Stimulated activated naive CD8-positive, alpha-beta T cell treated with anti-CD3 and anti-CD28 coated beads, Interleukin-15, amount 100 ng/mL, for 72 hours (primary cell): Measurements from ENCODE around the gene SLC2A14.
A peak's percentile ranks its signal among the peaks of the same experiment; 100 is the strongest.
"Not testable (repeated sequence)": the region's sequence is repeated elsewhere in the genome, so short reads cannot be mapped to it uniquely, and the experiment has no call there.

Experiments
- ATAC-seq: fragments of 150-1000 bp; cut with Tn5 transposase; 2 replicates; pipeline ENCODE4 v1.10.0; 2021; ENCODE audit warnings: mild to moderate bottlenecking, moderate library complexity
- DNase-seq, 2 donors: peaks; one replicate each; pipeline ENCODE4 v3.0.0; 2021 to 2022
- H3K27ac Mint-ChIP-seq, 2 donors: one replicate each; pipeline ENCODE4 v1.8.0; 2022; ENCODE audit warnings: mild to moderate bottlenecking in 2 of 2, mixed read lengths in 2 of 2, moderate library complexity in 2 of 2
- H3K27me3 Mint-ChIP-seq: one replicate; pipeline ENCODE4 v1.8.0; 2022; ENCODE audit warnings: mixed read lengths
- H3K4me1 Mint-ChIP-seq: one replicate; pipeline ENCODE4 v1.8.0; 2022; ENCODE audit warnings: mild to moderate bottlenecking, mixed read lengths
- H3K4me3 Mint-ChIP-seq, 2 donors: one replicate each; pipeline ENCODE4 v1.8.0; 2022; ENCODE audit warnings: mild to moderate bottlenecking in 2 of 2, mixed read lengths in 2 of 2, moderate library complexity in 1 of 2
- H3K9me3 Mint-ChIP-seq, 2 donors: one replicate each; pipeline ENCODE4 v1.8.0; 2022; ENCODE audit warnings: mixed read lengths in 2 of 2

SLC2A14 gene

DNA sequence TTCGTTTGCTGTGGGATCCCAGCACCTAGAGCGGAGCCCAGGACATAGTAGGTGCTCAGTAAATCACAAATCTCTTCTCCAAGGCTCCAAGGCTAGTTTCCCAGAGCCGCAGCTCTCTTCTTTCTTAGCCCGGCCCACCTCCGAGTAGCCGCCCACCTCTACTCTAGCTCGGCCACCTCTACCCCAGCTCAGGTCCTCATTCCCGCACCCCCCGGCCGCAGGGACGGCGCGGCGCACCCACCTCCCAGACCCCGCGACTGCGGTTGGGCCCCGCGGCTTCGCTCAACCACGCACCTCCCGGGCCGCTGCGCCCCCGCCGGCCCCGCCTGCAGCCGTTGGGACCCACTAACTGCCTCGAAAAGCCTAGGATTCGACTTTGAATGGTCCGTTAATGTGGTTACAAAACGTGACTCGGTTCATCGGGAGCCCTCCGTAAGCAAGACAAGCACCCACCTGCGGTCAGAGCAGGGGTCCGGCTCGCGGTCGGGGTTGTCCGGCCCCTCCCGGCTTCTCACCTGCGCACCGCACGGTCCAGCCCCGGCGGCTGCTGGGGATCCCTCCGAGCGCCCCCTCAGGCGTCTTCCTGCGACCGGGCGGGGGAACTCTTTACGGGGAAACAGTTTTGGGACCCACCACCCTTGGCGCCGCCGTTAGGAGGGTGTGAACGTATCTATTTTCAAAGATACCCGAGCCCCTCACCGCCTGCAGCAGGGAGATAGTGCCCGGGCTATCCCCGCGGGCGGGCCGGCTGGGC lies at the start of gene SLC2A14:
TSS of gene SLC2A14 (minus strand) at position 350 of the 754 bp plus-strand sequence. CDS start 3,035 bp downstream, outside the sequence.
- H3K27ac Mint-ChIP-seq: no peak within 1 kb of the TSS

DNA sequence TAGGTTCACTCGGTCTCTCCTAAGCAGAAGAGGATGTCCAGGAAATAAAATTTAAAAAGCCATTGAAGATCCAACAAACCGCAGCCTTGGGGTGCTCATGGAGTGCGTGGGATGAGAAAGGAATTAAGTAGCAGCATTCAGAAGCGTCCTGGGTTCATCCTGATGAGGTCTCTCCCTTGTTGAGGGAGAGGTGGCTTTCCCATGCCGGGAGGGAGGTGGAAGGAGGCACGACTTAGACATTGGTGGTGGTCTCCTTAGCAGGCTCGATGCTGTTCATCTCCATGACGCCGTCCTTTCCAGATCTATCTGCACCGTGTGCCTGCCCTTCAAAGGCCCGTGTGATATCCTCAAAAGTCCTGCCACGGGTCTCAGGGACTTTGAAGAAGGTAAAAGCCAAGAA lies 48.5 kb upstream of the SLC2A14 start:
- H3K4me3 Mint-ChIP-seq, ATAC-seq, DNase-seq, H3K9me3 Mint-ChIP-seq, H3K27me3 Mint-ChIP-seq: not testable (repeated sequence)
- Mint-ChIP-seq H3K4me1 (peaks cover 49% of the 10 kb centered on the region), H3K27ac (peak overlapping the region in 1 of 2 donors; percentile 7)

More for the DNA sequence above, at the start of gene SLC2A14:
- no peaks in the 10 kb centered on the region for H3K4me1 Mint-ChIP-seq
- DNase-seq: no peak
- peaks cover 44% of the 10 kb centered on the region for H3K27me3 Mint-ChIP-seq
- no peak for ATAC-seq
- H3K4me3 Mint-ChIP-seq: peak within 1 kb of the TSS in 1 of 2 donors; percentile 44
- H3K9me3 Mint-ChIP-seq: no peaks in the 10 kb centered on the region

DNA sequence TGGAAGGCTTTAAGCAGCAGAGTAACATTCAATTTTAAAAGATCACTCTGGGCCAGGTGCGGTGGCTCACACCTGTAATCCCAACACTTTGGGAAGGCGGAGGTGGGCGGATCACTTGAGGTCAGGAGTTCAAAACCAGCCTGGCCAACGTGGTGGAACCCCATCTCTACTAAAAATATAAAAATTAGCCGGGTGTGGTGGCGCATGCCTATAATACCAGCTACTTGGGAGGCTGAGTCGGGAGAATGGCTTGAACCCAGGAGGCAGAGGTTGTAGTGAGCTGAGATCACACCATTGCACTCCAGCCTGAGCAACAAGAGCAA lies 45.5 kb upstream of the SLC2A14 start:
- Mint-ChIP-seq H3K4me1 (peaks cover 40% of the 10 kb centered on the region), H3K27ac (peak overlapping the region in 1 of 2 donors; percentile 13)
- H3K4me3 Mint-ChIP-seq, DNase-seq, ATAC-seq, H3K9me3 Mint-ChIP-seq, H3K27me3 Mint-ChIP-seq: not testable (repeated sequence)

DNA sequence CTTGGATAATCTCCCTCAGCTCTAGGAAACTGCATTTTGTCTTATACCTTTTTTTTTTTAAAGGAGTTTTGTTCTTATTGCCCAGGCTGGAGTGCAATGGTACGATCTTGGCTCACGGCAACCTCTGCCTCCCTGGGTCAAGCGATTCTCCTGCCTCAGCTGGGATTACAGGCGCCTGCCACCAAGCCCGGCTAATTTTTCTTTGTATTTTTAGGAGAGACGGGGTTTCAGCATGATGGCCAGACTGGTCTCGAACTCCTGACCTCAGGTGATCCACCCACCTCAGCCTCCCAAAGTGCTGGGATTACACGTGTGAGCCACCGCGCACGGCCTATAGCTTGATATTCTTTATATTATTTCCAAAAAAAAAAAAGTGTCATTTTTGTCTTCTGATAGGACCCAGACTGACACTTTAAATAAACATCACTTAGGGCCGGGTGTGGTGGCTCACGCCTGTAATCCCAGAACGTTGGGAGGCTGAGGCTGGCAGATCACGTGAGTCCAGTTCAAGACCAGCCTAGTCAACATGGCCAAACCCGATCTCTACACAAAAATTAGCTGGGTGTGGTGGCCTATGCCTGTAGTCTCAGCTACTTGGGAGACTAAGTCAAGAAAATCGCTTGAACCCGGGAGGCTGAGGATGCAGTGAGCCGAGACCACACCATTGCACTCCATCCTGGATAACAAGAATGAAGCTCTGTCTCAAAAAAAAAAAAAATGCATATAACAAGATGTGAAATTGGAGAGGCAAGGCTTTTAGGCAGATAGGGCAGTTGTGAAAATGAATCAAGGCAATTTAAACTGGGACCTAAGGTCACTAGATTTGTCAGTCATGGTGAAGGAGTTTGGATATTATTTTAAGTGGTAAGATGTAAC lies 44.9 kb upstream of the SLC2A14 start:
- ATAC-seq: no peak
- H3K27me3 Mint-ChIP-seq: no peaks in the 10 kb centered on the region
- H3K27ac Mint-ChIP-seq: peak overlapping the region in 1 of 2 donors; percentile 19
- peak overlapping the region in 1 of 2 donors; percentile 57 for H3K4me3 Mint-ChIP-seq
- peaks cover 37% of the 10 kb centered on the region for H3K4me1 Mint-ChIP-seq
- H3K9me3 Mint-ChIP-seq: no peaks in the 10 kb centered on the region
- no peak for DNase-seq

DNA sequence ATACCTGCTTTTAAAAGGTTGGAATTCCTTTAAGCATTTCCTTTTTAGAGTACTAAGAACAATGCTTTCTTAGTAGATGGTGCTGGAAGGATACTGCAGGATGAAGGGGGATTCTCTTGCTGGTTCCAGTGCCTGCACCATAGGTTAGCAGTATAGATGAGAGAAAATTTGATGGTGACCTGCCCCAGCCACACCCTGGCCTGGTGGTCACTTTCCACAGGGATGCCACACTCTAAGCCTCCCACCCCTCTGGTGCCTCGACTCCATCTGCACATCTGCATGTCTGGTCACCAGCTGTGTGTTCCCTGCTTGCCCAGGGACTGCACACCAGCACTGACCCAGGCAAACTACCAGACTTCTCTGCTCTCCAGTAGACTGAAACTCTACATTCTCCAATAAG lies 44.2 kb upstream of the SLC2A14 start:
- Mint-ChIP-seq H3K4me1 (peaks cover 35% of the 10 kb centered on the region), H3K27me3 (no peaks in the 10 kb centered on the region), H3K9me3 (no peaks in the 10 kb centered on the region), H3K4me3 (peak overlapping the region in 1 of 2 donors; percentile 57), H3K27ac (no peak overlapping the region)
- ATAC-seq: peak; percentile 23
- DNase-seq: no peak

DNA sequence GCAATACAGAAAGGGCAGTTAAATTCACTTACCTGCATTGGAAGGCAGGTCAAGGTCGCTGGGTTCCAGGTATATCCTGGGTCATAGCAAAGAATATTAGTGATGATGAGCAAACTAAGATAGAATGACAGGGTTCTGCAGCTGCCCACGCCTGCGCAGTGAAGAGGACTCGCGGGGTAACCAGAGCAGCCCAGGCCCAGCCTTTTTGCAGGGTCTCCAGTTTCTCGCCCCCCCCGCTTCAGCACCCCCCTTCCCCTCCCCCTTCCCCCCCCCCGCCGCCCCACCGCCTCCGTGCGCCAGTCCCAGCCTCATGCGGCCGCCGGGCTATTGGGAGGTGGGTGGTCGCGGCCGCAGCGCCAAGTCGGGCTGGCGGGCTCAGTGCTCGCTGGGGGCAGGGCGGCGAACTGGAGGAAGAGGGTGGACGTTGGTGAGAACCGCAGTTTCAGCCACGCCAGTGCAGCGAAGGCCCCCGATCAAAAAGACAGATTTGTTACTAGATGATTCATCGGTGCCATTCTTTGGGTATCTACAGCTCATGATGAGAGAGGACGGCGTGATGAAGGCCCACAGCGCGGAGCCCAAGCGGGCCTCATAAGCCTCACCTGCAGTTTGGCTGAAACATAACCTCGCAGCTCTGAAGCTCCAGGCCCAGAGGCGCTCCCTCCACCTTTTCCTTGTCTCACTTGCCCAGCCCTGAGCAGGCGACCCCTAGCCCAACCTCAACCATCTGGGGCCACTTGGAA lies 43.1 kb upstream of the SLC2A14 start:
- Mint-ChIP-seq H3K27ac (no peak overlapping the region), H3K4me1 (peaks cover 24% of the 10 kb centered on the region), H3K27me3 (no peaks in the 10 kb centered on the region), H3K4me3 (peak overlapping the region in 1 of 2 donors; percentile 49), H3K9me3 (no peaks in the 10 kb centered on the region)
- DNase-seq (peak; percentile 26 to 29), ATAC-seq (peak; percentile 75)

DNA sequence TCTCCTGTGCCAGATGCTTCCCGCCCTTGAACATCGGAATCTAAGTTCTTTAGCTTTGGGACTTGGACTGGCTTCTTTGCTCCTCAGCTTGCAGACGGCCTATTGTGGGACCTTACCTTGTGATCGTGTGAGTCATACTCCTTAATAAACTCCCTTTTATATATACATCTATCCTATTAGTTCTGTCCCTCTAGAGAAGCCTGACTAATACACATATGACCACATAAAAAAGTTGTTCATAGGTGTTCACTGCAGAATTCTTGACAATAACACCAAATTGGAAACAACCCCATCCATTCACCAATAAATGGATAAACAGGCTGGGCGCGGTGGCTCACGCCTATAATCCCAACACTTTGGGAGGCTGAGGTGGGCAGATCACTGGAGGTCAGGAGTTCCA lies 37.4 kb upstream of the SLC2A14 start:
- H3K4me1 Mint-ChIP-seq, H3K27me3 Mint-ChIP-seq, H3K4me3 Mint-ChIP-seq, ATAC-seq, DNase-seq, H3K9me3 Mint-ChIP-seq: not testable (repeated sequence)
- H3K27ac Mint-ChIP-seq: peak overlapping the region in 1 of 2 donors; percentile 25

DNA sequence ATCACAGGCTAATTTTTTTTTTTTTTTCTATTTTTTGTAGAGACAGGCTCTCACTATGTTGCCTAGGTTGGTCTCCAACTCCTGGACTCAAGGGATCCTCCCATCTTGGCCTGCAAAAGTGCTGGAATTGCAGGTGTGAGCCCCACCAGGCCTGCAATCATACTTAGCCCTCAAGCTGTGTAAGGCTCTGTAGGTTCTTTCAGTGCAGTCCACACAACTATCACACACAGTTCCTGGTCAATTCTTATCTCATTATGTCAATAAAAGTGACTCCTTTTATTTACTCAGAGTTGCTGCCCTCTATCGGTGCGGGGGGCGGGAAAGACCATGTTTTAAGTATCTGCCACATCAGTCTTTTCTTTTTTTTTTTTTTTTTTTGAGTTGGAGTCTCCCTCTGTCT lies 34.3 kb upstream of the SLC2A14 start:
- H3K9me3 Mint-ChIP-seq: no peaks in the 10 kb centered on the region
- DNase-seq (no peak), ATAC-seq (no peak)
- H3K4me3 Mint-ChIP-seq: no peak overlapping the region
- no peaks in the 10 kb centered on the region for H3K27me3 Mint-ChIP-seq
- H3K27ac Mint-ChIP-seq: no peak overlapping the region
- H3K4me1 Mint-ChIP-seq: no peaks in the 10 kb centered on the region

DNA sequence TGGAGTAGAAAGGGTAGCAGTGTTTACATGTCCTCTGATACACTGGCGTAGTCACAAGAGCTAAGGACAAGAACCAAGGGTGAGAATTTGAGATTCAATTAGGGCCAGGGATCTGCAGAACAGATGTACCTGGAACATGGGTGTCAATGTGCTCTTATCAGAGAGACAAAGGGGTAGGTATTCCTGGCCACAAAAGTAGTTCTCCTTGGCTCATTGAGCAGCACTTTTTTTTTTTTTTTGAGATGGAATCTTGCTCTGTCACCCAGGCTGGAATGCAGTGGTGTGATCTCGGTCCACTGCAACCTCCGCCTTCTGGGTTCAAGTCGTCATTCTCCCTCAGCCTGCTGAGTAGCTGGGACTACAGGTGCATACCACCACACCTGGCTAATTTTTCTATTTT lies 33.6 kb upstream of the SLC2A14 start:
- H3K27ac Mint-ChIP-seq, H3K4me1 Mint-ChIP-seq, H3K27me3 Mint-ChIP-seq, H3K4me3 Mint-ChIP-seq, DNase-seq, H3K9me3 Mint-ChIP-seq, ATAC-seq: not testable (repeated sequence)

DNA sequence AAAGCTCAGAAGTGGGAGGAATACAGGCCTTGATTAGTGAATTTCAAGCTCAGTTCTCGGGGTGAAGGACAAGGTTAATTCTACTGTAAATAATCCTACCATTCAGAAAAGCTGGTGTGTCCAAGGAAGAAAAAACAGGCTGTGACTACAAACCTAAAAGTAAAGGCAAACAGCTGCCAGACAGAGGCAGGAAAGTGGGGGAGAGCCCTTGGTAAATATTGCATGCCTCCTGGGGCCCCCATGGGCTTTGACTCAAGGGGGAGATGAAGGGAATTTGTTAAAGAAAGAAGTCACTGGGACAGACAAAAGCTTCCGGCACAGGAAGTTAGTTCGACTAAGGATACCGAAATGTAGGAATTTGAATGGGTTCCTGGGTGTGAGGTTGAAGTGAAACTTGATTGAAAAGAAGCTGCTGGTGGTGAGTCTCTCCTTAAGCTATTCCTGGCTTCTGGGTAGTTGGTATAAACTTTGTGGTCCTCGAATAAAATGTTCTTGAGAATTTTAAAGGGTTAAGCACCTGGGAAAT lies 32.9 kb upstream of the SLC2A14 start:
- H3K4me3 Mint-ChIP-seq, ATAC-seq, H3K27me3 Mint-ChIP-seq, H3K4me1 Mint-ChIP-seq, H3K27ac Mint-ChIP-seq, DNase-seq, H3K9me3 Mint-ChIP-seq: not testable (repeated sequence)

DNA sequence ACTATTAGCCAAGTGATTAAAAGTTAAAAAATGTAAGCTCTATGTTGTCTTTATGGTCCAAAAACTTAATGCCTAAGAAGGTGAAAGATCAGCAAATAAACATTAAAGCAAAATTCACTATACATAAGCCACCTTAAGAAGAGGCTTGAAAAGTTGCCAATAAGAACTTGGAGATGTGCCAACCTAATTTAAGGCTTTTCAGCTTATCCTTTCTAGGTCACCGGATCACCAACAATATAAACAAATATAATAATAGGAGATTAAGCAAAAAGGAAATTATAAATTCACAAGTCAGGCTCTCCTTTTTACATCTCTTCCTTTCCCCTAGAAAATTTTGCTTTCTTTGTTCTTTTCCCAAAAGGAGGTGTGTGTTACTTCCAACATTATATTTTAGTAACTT lies 32.4 kb upstream of the SLC2A14 start:
- H3K4me3 Mint-ChIP-seq: no peak overlapping the region
- H3K4me1 Mint-ChIP-seq: no peaks in the 10 kb centered on the region
- H3K9me3 Mint-ChIP-seq: no peaks in the 10 kb centered on the region
- DNase-seq (no peak), ATAC-seq (no peak)
- H3K27me3 Mint-ChIP-seq: no peaks in the 10 kb centered on the region
- no peak overlapping the region for H3K27ac Mint-ChIP-seq

DNA sequence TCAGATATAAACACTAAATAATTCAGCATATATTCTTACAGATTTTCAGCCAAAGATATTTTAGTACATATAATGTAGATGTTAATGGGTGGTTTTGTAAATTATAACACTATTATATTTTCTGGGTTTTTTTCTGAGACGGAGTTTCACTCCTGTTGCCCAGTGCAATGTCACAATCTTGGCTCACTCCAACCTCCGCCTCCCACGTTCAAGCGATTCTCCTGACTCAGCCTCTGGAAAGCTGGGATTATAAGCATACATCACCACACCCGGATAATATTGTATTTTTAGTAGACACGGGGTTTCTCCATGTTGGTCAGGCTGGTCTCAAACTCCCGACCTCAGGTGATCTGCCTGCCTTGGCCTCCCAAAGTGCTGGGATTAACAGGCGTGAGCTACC lies 29.7 kb upstream of the SLC2A14 start:
- not testable (repeated sequence) for H3K4me1 Mint-ChIP-seq, H3K27me3 Mint-ChIP-seq, ATAC-seq, H3K27ac Mint-ChIP-seq, DNase-seq, H3K4me3 Mint-ChIP-seq, H3K9me3 Mint-ChIP-seq

DNA sequence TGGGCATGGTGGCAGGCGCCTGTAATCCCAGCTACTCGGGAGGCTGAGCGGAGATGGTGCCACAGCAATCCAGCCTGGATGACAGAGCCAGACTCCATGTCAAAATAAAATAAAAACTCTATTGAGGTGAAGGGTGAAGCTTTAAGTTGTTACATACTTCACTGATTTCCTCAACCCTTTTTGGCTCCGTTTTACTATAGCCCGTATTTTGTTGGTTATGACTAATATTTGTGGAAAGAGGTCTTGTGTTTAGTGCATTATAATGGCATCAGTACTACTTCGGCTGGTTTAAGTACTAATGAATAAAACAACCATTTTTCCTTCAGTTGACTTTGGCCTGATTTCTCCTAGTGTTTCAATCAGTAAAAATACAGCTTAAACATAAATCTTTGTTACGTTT lies 27.0 kb upstream of the SLC2A14 start:
- DNase-seq: no peak
- H3K4me1 Mint-ChIP-seq: no peaks in the 10 kb centered on the region

DNA sequence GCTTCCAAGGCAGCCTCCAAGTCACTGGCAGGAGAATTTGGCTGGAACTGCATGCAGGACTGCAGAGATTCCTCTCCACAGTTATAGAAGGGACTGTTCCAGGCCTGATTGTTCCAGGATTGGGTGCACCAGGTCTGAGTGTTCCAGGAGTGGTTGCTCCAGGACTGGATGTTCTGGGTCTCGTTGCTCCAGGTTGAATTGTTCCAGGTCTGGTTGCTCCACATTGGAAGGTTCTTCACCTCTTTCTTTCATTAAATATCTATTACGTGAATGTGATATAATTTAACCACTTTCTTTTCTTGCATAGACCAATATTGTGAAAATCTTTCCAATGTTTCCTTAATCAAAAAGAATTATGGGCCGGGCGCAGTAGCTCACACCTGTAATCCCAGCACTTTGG lies 24.0 kb upstream of the SLC2A14 start:
- not testable (repeated sequence) for DNase-seq, H3K27me3 Mint-ChIP-seq, ATAC-seq, H3K9me3 Mint-ChIP-seq, H3K4me1 Mint-ChIP-seq, H3K4me3 Mint-ChIP-seq, H3K27ac Mint-ChIP-seq

More for the DNA sequence above, 27.0 kb upstream of the SLC2A14 start:
- H3K27ac Mint-ChIP-seq: no peak overlapping the region
- no peak for ATAC-seq
- H3K27me3 Mint-ChIP-seq: no peaks in the 10 kb centered on the region
- no peaks in the 10 kb centered on the region for H3K9me3 Mint-ChIP-seq
- no peak overlapping the region for H3K4me3 Mint-ChIP-seq

DNA sequence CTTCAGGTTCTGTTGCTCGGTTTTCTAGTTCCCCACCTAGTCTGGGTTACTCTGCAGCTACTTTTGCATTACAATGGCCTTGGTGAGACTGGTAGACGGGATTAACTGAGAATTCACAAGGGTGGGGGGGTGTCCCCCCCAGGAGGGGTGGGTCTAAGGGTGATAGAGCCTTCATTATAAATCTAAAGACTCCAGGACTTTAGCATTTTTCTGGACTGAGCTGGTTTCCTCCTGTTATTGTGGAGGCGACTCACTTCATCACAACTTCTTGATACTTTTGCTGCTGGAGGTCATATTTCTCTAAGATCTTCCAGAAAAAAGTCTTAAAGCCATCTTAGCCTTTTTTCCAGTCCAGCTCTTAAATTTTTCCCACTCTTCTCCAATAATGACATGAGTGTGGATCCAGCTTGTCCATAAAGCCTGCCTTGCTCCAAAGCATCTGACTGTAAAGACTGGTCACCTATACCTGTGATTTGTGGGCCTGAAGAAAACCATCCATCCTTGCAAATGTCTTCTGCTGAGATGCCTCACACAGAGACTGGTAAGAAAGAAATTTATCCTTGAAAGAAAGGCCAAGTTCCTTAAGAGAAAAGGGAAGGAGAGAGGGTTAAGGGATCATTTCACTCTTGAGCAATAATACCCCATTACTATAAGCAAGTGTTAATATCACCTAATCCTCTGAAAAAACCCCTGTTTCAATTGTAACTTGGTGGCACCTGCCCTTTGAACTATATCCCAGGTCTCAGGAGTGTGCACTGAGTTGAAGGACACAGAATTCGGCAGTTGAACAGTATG lies 19.7 kb upstream of the SLC2A14 start:
- no peaks in the 10 kb centered on the region for H3K4me1 Mint-ChIP-seq
- ATAC-seq: no peak
- H3K9me3 Mint-ChIP-seq: peaks cover 0 to 6% of the 10 kb centered on the region in 2 donors
- DNase-seq: no peak
- peak overlapping the region in 1 of 2 donors; percentile 46 for H3K27ac Mint-ChIP-seq
- no peak overlapping the region for H3K4me3 Mint-ChIP-seq
- no peaks in the 10 kb centered on the region for H3K27me3 Mint-ChIP-seq
